Endothelial cell of umbilical vein (primary cell): ENCODE measurements around the gene HIP1. TPM values are rescaled to one million over a fixed set of nuclear protein-coding genes. Genes with fewer than 3 reads are reported as not detected.
"Not testable (repeated sequence)": the region's sequence is repeated elsewhere in the genome, so short reads cannot be mapped to it uniquely, and the experiment has no call there.

Experiments used
- BruUV-seq: library from RNA; stranded (reverse); fragments of 400-500 nt; replicated peaks from 2 replicates; lab custom pipeline; 2021; lab: Mats Ljungman, UMichigan
- CTCF ChIA-PET: fragments of 300-600, 350-600 bp; sonication (Branson Sonifier 250); formaldehyde crosslinking; loops from one replicate; lab custom pipeline; 2021; ENCODE audit warnings: antibody characterized with exemption, inconsistent platforms; lab: Charles Lee
- POLR2A ChIA-PET: fragments of 300-600, 350-600 bp; sonication (Branson Sonifier 250); formaldehyde crosslinking; loops from one replicate; lab custom pipeline; 2021; ENCODE audit warnings: antibody characterized with exemption, inconsistent platforms; lab: Charles Lee
- DNase-seq: peaks from one replicate; pipeline ENCODE4 v3.0.0-alpha.2; 2011; ENCODE audit warnings: low read depth, low spot score
- FAIRE-seq: peaks from 2 replicates; lab custom pipeline; 2011; peaks lifted over from hg19 to GRCh38; lab: Jason Lieb, UNC
- H2AFZ ChIP-seq: 2 replicates; pipeline ENCODE4 v1.6.0; 2012; ENCODE audit warnings: low read depth, low read length, control low read depth, inconsistent platforms
- H3K27ac ChIP-seq: 2 replicates; pipeline ENCODE4 v1.5.1; 2011; ENCODE audit warnings: low read depth, mild to moderate bottlenecking, control low read depth, low read length, moderate library complexity; ENCODE audit not compliant: insufficient read depth
- H3K27me3 ChIP-seq, 2 experiments: 2 replicates each; pipeline versions ENCODE4 v1.6.0 to v1.6.1; 2011; ENCODE audit warnings: low read length in 2 of 2, mixed read lengths in 1 of 2; ENCODE audit not compliant: control insufficient read depth in 2 of 2, insufficient read depth in 2 of 2
- H3K36me3 ChIP-seq, 2 experiments: 2 replicates in 1 of 2; 3 replicates in 1 of 2; pipeline ENCODE4 v1.5.1; 2011; ENCODE audit warnings: low read length in 2 of 2, mild to moderate bottlenecking in 1 of 2, moderate library complexity in 1 of 2; ENCODE audit not compliant: control insufficient read depth in 2 of 2, insufficient read depth in 2 of 2; ENCODE audit errors: extremely low read depth in 1 of 2
- H3K4me1 ChIP-seq: 3 replicates; pipeline ENCODE4 v1.5.1; 2011; ENCODE audit warnings: mild to moderate bottlenecking, low read length; ENCODE audit not compliant: control insufficient read depth, insufficient read depth; ENCODE audit errors: extremely low read depth
- H3K4me2 ChIP-seq: 2 replicates; pipeline ENCODE4 v1.6.1; 2011; ENCODE audit warnings: low read length, control low read depth, mixed read lengths; ENCODE audit not compliant: insufficient read depth
- H3K4me3 ChIP-seq, 3 experiments: fragments of 200-600 bp in 1 of 3; sonication (generic), shearing (Covaris generic) in 1 of 3; replicated peaks in 1 of 3; 2 replicates each; pipeline ENCODE4 v1.5.1; 2011 to 2016; ENCODE audit warnings: control low read depth in 3 of 3, low read length in 3 of 3, mild to moderate bottlenecking in 2 of 3, inconsistent platforms in 1 of 3, low read depth in 1 of 3, moderate library complexity in 1 of 3; ENCODE audit not compliant: insufficient read depth in 1 of 3
- H3K79me2 ChIP-seq: 2 replicates; pipeline ENCODE4 v1.6.0; 2012; ENCODE audit warnings: low read length, inconsistent platforms; ENCODE audit not compliant: control insufficient read depth, insufficient read depth
- H3K9ac ChIP-seq: replicated peaks from 2 replicates; pipeline ENCODE3; 2011; ENCODE audit warnings: low read length, control low read depth; ENCODE audit not compliant: insufficient read depth; ENCODE audit errors: extremely low read depth
- H3K9me1 ChIP-seq: replicated peaks from 3 replicates; pipeline ENCODE4 v1.6.0; 2011; ENCODE audit warnings: mild to moderate bottlenecking, low read length; ENCODE audit not compliant: control insufficient read depth, insufficient read depth; ENCODE audit errors: extremely low read depth
- H3K9me3 ChIP-seq: replicated peaks from 2 replicates; pipeline ENCODE4 v1.5.1; 2012; ENCODE audit warnings: low read length, inconsistent platforms; ENCODE audit not compliant: control insufficient read depth, insufficient read depth
- H4K20me1 ChIP-seq: replicated peaks from 2 replicates; pipeline ENCODE3; 2011; ENCODE audit warnings: mild to moderate bottlenecking, low read length; ENCODE audit not compliant: control insufficient read depth, insufficient read depth; ENCODE audit errors: extremely low read depth
- CTCF ChIP-seq, 2 donors: IDR thresholded peaks; 1 replicate in 1 of 2; 2 replicates in 1 of 2; pipeline ENCODE4 v1.5.1; 2011; ENCODE audit warnings: low read length in 2 of 2, mild to moderate bottlenecking in 2 of 2, moderate library complexity in 2 of 2, control low read depth in 1 of 2, inconsistent platforms in 1 of 2, low read depth in 1 of 2; ENCODE audit not compliant: insufficient read depth in 1 of 2; ENCODE audit errors: extremely low read depth in 1 of 2
- EZH2 ChIP-seq: IDR thresholded peaks from 2 replicates; pipeline ENCODE4 v1.6.1; 2012; ENCODE audit warnings: borderline replicate concordance, low read depth, mild to moderate bottlenecking, moderate library complexity, low read length, inconsistent platforms; ENCODE audit not compliant: severe bottlenecking
- FOS ChIP-seq: IDR thresholded peaks from 2 replicates; pipeline ENCODE4 v1.6.1; 2011; ENCODE audit warnings: mild to moderate bottlenecking, low read length, moderate library complexity, borderline replicate concordance; ENCODE audit not compliant: insufficient read depth
- GATA2 ChIP-seq: IDR thresholded peaks from 2 replicates; pipeline ENCODE4 v1.7.0; 2011; ENCODE audit warnings: low read depth, mild to moderate bottlenecking, moderate library complexity, mixed read lengths, low read length; ENCODE audit not compliant: insufficient read length, insufficient read depth
- JUN ChIP-seq: IDR thresholded peaks from 2 replicates; pipeline ENCODE4 v1.6.1; 2011; ENCODE audit warnings: borderline replicate concordance, low read depth; ENCODE audit not compliant: insufficient read length, insufficient read depth
- MAX ChIP-seq: IDR thresholded peaks from 2 replicates; pipeline ENCODE4 v1.6.1; 2011; ENCODE audit not compliant: insufficient read depth, insufficient read length
- MYC ChIP-seq: IDR thresholded peaks from one replicate; pipeline ENCODE4 v1.6.1; 2011; ENCODE audit warnings: mild to moderate bottlenecking, low read depth, low read length
- POLR2A ChIP-seq: IDR thresholded peaks from 2 replicates; pipeline ENCODE4 v1.6.1; 2012; ENCODE audit warnings: low read depth, mild to moderate bottlenecking, control low read depth, low read length
- POLR2AphosphoS5 ChIP-seq: IDR thresholded peaks from 2 replicates; pipeline ENCODE4 v1.6.1; 2012; ENCODE audit warnings: low read depth, mild to moderate bottlenecking, control low read depth, low read length, moderate library complexity; ENCODE audit not compliant: insufficient read depth
- dilution Hi-C: fragments of 300-500 bp; cut with MboI; formaldehyde crosslinking; loops from one replicate; pipeline ENCODE4 v1.15.0; 2019; ENCODE audit warnings: low sequenced_read_pairs; ENCODE audit not compliant: extremely low pct_ligation_motif_present
- intact Hi-C: fragments of 100-400 bp; cut with micrococcal nuclease; formaldehyde crosslinking; loops from one replicate; pipeline ENCODE4 v1.10.0; 2022
- polyA plus RNA-seq, 4 experiments: library from polyadenylated mRNA; depleted of rRNA in 3 of 4; stranded (reverse) in 3 of 4; unstranded in 1 of 4; fragments of >200 nt; gene quantifications; 2 replicates each; pipeline versions ENCODE4 v1.2.1 to v1.2.3, GENCODE V29; 2011 to 2012; ENCODE audit warnings: missing spikeins in 1 of 4
- total RNA-seq: library from RNA; stranded (reverse); gene quantifications from 2 replicates; pipeline ENCODE4 v1.2.3, GENCODE V29; 2021

HIP1 gene
- total and polyA plus RNA-seq, 2 donors (not counting 3 experiments of a cell fraction or from before 2014, with no cell fraction given) = 23.7 to 47.6 TPM

GRCh38 chr7:75602831-75603230, 135.9 kb downstream of the HIP1 start:
- BruUV-seq, DNase-seq, H3K9me1 ChIP-seq, H3K9me3 ChIP-seq, H3K4me3 ChIP-seq, H3K36me3 ChIP-seq, H3K27me3 ChIP-seq, CTCF ChIA-PET, H4K20me1 ChIP-seq, dilution Hi-C loops, intact Hi-C loops, H3K27ac ChIP-seq, H2AFZ ChIP-seq, POLR2A ChIA-PET, H3K79me2 ChIP-seq, H3K9ac ChIP-seq, FAIRE-seq, H3K4me2 ChIP-seq: not testable (repeated sequence)
- peaks cover 17% of the 10 kb centered on the region for H3K4me1 ChIP-seq

GRCh38 chr7:75601539-75601938, 137.2 kb downstream of the HIP1 start:
- ChIA-PET CTCF (interaction anchor here (0.6 to 1.3 kb wide), 2 partner anchors 8 to 155 kb away, joined by 3 to 5 read pairs; no protein-coding TSS in a partner anchor), POLR2A (no interaction called here)
- dilution Hi-C loops = no loop called here

More at GRCh38 chr7:75601539-75601938, 137.2 kb downstream of the HIP1 start:
- Histone ChIP-seq H3K27me3 (no peaks in the 10 kb centered on the region), H3K4me2 (no peak overlapping the region), H3K9me3 (no peaks in the 10 kb centered on the region), H3K9me1 (no peaks in the 10 kb centered on the region), H3K4me1 (peaks cover 25% of the 10 kb centered on the region), H4K20me1 (no peaks in the 10 kb centered on the region), H3K79me2 (no peaks in the 10 kb centered on the region), H3K27ac (no peak overlapping the region), H3K36me3 (no peaks in the 10 kb centered on the region), H3K4me3 (no peak overlapping the region), H2AFZ (no peak overlapping the region), H3K9ac (no peak overlapping the region)
- intact Hi-C loops = loop anchor here (2.0 kb wide), 1 partner anchor 37 kb away; no protein-coding TSS in a partner anchor
- TF ChIP-seq EZH2 (no peak), MAX (no peak), POLR2A (no peak), CTCF (IDR thresholded peaks at IDR 0.05; ENCODE audit: extremely low read depth in 1 of 2, insufficient read depth in 1 of 2, low read depth in 1 of 2, low read length in 2 of 2) (no peak), JUN (no peak), POLR2AphosphoS5 (no peak), FOS (no peak), GATA2 (no peak), MYC (no peak)
- DNase-seq = no peak
- no TSS peak for BruUV-seq
- no peak for FAIRE-seq
